Loucy (cell line): ENCODE measurements around the gene CAMTA1.

Experiments used
- H2AFZ ChIP-seq: fragments of 200-600 bp; sonication (generic); 2 replicates; pipeline ENCODE4 v1.6.0; 2016; ENCODE audit warnings: antibody characterized with exemption, mild to moderate bottlenecking, low read length, moderate library complexity
- H3F3A ChIP-seq: fragments of 200-600 bp; 2 replicates; pipeline ENCODE4 v1.6.0; 2016; ENCODE audit warnings: antibody characterized with exemption, low read depth, mild to moderate bottlenecking
- H3K27me3 ChIP-seq: fragments of 200-600 bp; sonication (generic); 2 replicates; pipeline ENCODE4 v1.6.1; 2014; ENCODE audit warnings: low read length, mild to moderate bottlenecking; ENCODE audit not compliant: insufficient read depth, poor library complexity, severe bottlenecking
- H3K36me3 ChIP-seq: fragments of 200-600 bp; sonication (generic); 2 replicates; pipeline ENCODE4 v1.6.1; 2016; ENCODE audit warnings: low read length; ENCODE audit not compliant: insufficient read depth
- H3K4me1 ChIP-seq: fragments of 200-600 bp; sonication (generic); 2 replicates; pipeline ENCODE4 v1.5.1; 2014; ENCODE audit warnings: low read length, mild to moderate bottlenecking; ENCODE audit not compliant: insufficient read depth, poor library complexity, severe bottlenecking
- H3K4me2 ChIP-seq: fragments of 200-600 bp; sonication (generic); 2 replicates; pipeline ENCODE4 v1.6.0; 2014; ENCODE audit warnings: antibody characterized with exemption, low read length, low read depth, mild to moderate bottlenecking; ENCODE audit not compliant: poor library complexity, severe bottlenecking
- H3K4me3 ChIP-seq: fragments of 200-600 bp; sonication (generic); 2 replicates; pipeline ENCODE4 v1.5.1; 2014; ENCODE audit warnings: low read length, mild to moderate bottlenecking, mixed read lengths; ENCODE audit not compliant: poor library complexity, severe bottlenecking
- H3K79me2 ChIP-seq: fragments of 200-600 bp; sonication (generic); 2 replicates; pipeline ENCODE4 v1.6.1; 2014; ENCODE audit warnings: low read length; ENCODE audit not compliant: insufficient read depth
- H3K9ac ChIP-seq: fragments of 200-600 bp; sonication (generic); 2 replicates; pipeline ENCODE4 v1.6.0; 2014; ENCODE audit warnings: mild to moderate bottlenecking, low read depth, low read length, moderate library complexity; ENCODE audit not compliant: poor library complexity, severe bottlenecking
- H3K9me2 ChIP-seq: fragments of 200-600 bp; sonication (generic); replicated peaks from 2 replicates; pipeline ENCODE4 v1.6.1; 2016; ENCODE audit warnings: low read depth, low read length, mixed read lengths
- H3K9me3 ChIP-seq: fragments of 200-600 bp; sonication (generic); 2 replicates; pipeline ENCODE4 v1.6.1; 2014; ENCODE audit warnings: mild to moderate bottlenecking, antibody characterized with exemption, low read length, low read depth; ENCODE audit not compliant: insufficient read depth
- H4K20me1 ChIP-seq: fragments of 200-600 bp; sonication (generic); 2 replicates; pipeline ENCODE4 v1.6.0; 2014; ENCODE audit warnings: antibody characterized with exemption, low read length, mild to moderate bottlenecking; ENCODE audit not compliant: insufficient read depth, poor library complexity, severe bottlenecking
- EZH2phosphoT487 ChIP-seq: fragments of 200-600 bp; IDR thresholded peaks from 2 replicates; pipeline ENCODE4 v1.6.1; 2018; ENCODE audit warnings: antibody characterized with exemption, mild to moderate bottlenecking, moderate library complexity, borderline replicate concordance
- TF ChIP-seq, protein P1 (sequence below): fragments of 200-600 bp; sonication (generic); conservative IDR thresholded peaks from 2 replicates; pipeline ENCODE4 v1.5.1; 2014; ENCODE audit warnings: mild to moderate bottlenecking, antibody characterized with exemption, low read length

CAMTA1 gene

DNA sequence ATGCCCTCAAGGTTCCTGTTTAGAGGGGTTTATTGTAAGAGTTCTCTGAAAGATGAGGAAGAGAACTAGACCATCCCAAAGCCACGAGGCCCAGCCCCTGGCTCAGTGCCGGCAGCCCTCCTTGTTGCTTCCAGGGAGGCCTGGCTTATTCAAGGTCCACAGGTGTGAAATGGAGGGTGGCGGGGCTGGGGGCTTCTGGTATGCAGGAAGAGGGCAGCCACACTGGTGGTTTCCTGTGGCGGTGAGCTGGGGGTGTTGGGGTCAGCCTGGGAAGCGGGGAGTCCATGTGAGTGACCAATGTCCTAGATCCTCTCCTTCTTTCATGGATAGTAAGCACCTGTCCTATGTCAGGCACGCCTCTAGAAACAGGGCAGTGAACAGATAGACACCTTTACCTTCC, 138.2 kb downstream of the CAMTA1 start:
- no peak overlapping the region for H3K9ac ChIP-seq
- H3K9me2 ChIP-seq: no peaks in the 10 kb centered on the region
- H3K79me2 ChIP-seq: no peaks in the 10 kb centered on the region
- H3K4me2 ChIP-seq: no peak overlapping the region
- H3K4me3 ChIP-seq: no peak overlapping the region
- H4K20me1 ChIP-seq: no peaks in the 10 kb centered on the region
- no peak overlapping the region for H2AFZ ChIP-seq
- H3F3A ChIP-seq: no peaks in the 10 kb centered on the region
- TF ChIP-seq, protein P1, sequence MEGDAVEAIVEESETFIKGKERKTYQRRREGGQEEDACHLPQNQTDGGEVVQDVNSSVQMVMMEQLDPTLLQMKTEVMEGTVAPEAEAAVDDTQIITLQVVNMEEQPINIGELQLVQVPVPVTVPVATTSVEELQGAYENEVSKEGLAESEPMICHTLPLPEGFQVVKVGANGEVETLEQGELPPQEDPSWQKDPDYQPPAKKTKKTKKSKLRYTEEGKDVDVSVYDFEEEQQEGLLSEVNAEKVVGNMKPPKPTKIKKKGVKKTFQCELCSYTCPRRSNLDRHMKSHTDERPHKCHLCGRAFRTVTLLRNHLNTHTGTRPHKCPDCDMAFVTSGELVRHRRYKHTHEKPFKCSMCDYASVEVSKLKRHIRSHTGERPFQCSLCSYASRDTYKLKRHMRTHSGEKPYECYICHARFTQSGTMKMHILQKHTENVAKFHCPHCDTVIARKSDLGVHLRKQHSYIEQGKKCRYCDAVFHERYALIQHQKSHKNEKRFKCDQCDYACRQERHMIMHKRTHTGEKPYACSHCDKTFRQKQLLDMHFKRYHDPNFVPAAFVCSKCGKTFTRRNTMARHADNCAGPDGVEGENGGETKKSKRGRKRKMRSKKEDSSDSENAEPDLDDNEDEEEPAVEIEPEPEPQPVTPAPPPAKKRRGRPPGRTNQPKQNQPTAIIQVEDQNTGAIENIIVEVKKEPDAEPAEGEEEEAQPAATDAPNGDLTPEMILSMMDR: no peak
- no peak for TF ChIP-seq EZH2phosphoT487
- 0 out of 2 replicates have a peak, but pooled peaks cover 3% of the 10 kb centered on the region for H3K9me3 ChIP-seq
- H3K27me3 ChIP-seq: no peaks in the 10 kb centered on the region
- H3K36me3 ChIP-seq: no peaks in the 10 kb centered on the region
- no peaks in the 10 kb centered on the region for H3K4me1 ChIP-seq

DNA sequence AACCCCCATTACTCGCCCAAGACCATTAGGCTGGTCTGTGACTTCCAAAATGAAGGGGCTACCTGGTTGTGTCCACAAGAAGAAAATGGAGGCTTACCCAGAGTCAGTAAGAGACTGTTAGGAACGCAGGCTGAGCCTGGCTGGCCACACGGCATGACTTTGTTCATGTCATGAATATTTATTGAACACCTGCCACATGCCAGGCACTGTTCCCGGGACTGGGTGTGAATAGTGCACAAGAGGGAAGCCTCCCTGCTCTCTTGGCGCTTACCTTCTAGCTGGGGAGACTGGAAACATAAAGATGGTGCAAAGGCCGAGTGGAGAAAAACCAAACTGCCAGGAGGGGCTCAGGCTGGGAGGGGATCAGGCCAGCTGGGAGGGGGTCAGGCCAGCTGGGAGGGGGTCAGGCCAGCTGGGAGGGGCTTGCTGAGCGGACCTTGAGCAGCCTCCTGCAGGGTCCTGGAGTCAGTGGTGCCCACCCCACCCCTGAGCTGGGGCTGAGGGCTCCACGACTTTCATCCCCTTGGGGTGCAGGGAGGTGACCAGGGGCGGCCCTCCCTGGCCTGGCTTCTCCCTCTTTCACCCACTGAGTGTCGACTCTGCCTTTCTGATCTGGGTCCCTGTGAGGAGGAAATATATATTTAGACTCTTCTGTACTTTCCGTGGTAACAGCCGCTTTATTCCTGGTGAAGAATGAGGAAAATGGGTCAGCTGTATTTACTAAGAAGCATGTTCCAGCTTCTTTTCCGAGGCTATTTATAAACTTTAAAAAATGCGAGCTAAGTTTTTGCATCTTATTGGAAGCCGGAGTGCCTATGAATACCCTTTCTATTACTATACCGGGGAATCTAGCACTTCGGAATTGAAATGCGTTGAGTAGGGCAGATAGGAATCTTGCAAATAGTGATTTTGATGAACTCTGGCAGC, 139.0 kb downstream of the CAMTA1 start:
- no peak overlapping the region for H3K4me3 ChIP-seq
- TF ChIP-seq EZH2phosphoT487: no peak
- TF ChIP-seq, protein P1: no peak
- no peak overlapping the region for H3K9ac ChIP-seq
- H3K9me3 ChIP-seq: 0 out of 2 replicates have a peak, but pooled peaks cover 3% of the 10 kb centered on the region
- H3K79me2 ChIP-seq: no peaks in the 10 kb centered on the region
- H2AFZ ChIP-seq: no peak overlapping the region
- no peaks in the 10 kb centered on the region for H3F3A ChIP-seq
- H3K9me2 ChIP-seq: no peaks in the 10 kb centered on the region
- H4K20me1 ChIP-seq: no peaks in the 10 kb centered on the region
- no peaks in the 10 kb centered on the region for H3K36me3 ChIP-seq
- H3K4me2 ChIP-seq: no peak overlapping the region
- H3K4me1 ChIP-seq: no peaks in the 10 kb centered on the region
- H3K27me3 ChIP-seq: no peaks in the 10 kb centered on the region

DNA sequence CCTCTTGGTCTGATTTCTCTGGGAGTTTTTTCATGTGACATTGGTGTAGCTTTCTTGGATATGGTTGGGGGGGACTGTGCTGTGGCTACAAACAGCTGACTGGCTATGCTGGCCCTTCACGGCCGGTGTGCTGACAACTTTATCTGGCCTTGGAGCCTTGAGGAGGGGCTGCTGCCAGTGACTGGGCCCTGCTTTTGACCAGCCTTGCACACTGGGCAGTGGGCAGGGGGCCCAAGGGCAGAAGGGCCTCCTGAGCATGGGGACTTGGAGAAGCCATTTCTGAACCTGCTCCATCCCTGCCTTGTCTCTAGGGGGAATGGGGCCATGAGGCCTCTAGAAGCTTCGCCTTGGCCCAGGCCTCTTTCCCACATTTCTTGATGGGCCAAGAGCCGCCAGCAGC, 139.6 kb downstream of the CAMTA1 start:
- H3K9ac ChIP-seq: no peak overlapping the region
- no peaks in the 10 kb centered on the region for H3K9me2 ChIP-seq
- no peaks in the 10 kb centered on the region for H3K36me3 ChIP-seq
- no peaks in the 10 kb centered on the region for H3K4me1 ChIP-seq
- TF ChIP-seq EZH2phosphoT487: no peak
- TF ChIP-seq, protein P1: no peak
- H3K9me3 ChIP-seq: 0 out of 2 replicates have a peak, but pooled peaks cover 3% of the 10 kb centered on the region
- H4K20me1 ChIP-seq: no peaks in the 10 kb centered on the region
- no peak overlapping the region for H3K4me2 ChIP-seq
- H3K27me3 ChIP-seq: no peaks in the 10 kb centered on the region
- no peak overlapping the region for H2AFZ ChIP-seq
- H3K79me2 ChIP-seq: no peaks in the 10 kb centered on the region
- H3F3A ChIP-seq: no peaks in the 10 kb centered on the region
- no peak overlapping the region for H3K4me3 ChIP-seq
